Peyer's patch (tissue), 4 donors: ENCODE data around the gene B4GALT3.

ENCODE experiments used
- POLR2A ChIP-seq, 2 donors: fragments of 450-650 bp; IDR thresholded peaks; one replicate each; pipeline ENCODE4 v1.5.1; 2017; ENCODE audit warnings: antibody characterized with exemption in 2 of 2, mild to moderate bottlenecking in 2 of 2, moderate library complexity in 2 of 2
- TF ChIP-seq, protein P1 (sequence below), 6 experiments: fragments of 450-650 bp in 4 of 6; fragments of 200-600 bp in 2 of 6; sonication (generic) in 1 of 6; IDR thresholded peaks; one replicate each; pipeline ENCODE4 v1.5.1; 2017 to 2019; ENCODE audit warnings: antibody characterized with exemption in 6 of 6, mild to moderate bottlenecking in 3 of 6, moderate library complexity in 1 of 6

- TF ChIP-seq POLR2A (IDR thresholded peaks at IDR 0.05), result no peak
- TF ChIP-seq, protein P1, sequence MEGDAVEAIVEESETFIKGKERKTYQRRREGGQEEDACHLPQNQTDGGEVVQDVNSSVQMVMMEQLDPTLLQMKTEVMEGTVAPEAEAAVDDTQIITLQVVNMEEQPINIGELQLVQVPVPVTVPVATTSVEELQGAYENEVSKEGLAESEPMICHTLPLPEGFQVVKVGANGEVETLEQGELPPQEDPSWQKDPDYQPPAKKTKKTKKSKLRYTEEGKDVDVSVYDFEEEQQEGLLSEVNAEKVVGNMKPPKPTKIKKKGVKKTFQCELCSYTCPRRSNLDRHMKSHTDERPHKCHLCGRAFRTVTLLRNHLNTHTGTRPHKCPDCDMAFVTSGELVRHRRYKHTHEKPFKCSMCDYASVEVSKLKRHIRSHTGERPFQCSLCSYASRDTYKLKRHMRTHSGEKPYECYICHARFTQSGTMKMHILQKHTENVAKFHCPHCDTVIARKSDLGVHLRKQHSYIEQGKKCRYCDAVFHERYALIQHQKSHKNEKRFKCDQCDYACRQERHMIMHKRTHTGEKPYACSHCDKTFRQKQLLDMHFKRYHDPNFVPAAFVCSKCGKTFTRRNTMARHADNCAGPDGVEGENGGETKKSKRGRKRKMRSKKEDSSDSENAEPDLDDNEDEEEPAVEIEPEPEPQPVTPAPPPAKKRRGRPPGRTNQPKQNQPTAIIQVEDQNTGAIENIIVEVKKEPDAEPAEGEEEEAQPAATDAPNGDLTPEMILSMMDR (IDR thresholded peaks at IDR 0.05), result no peak
These were observed 18.8 kb downstream of the B4GALT3 start for GRCh38 chr1:161158316-161159010.
